Measurements from ENCODE around the gene FKBP1B.

DNA sequence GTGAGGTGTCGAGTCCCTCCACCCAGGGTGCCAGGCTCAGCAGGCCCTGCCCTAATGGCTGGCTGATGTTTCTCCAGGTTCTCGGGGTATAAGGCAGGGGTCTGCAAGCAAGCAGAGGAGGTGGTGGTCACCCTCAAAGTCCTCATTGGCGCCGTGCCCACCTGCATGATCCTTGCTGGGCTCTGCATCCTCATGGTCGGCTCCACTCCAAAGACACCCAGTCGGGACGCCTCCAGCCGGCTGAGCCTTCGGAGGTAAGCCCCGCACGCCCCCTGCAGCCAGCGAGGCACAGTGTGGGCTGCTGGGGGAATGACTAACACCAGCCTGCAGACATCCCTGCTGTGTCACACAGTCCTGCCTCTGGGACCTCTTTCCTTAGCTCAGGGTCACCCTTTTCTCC, 25.5 kb upstream of the FKBP1B start:
- TF ChIP-seq, protein P1, sequence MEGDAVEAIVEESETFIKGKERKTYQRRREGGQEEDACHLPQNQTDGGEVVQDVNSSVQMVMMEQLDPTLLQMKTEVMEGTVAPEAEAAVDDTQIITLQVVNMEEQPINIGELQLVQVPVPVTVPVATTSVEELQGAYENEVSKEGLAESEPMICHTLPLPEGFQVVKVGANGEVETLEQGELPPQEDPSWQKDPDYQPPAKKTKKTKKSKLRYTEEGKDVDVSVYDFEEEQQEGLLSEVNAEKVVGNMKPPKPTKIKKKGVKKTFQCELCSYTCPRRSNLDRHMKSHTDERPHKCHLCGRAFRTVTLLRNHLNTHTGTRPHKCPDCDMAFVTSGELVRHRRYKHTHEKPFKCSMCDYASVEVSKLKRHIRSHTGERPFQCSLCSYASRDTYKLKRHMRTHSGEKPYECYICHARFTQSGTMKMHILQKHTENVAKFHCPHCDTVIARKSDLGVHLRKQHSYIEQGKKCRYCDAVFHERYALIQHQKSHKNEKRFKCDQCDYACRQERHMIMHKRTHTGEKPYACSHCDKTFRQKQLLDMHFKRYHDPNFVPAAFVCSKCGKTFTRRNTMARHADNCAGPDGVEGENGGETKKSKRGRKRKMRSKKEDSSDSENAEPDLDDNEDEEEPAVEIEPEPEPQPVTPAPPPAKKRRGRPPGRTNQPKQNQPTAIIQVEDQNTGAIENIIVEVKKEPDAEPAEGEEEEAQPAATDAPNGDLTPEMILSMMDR (IDR thresholded peaks at IDR 0.05): peak in 1 of 4 experiments; percentile 10
- TF ChIP-seq POLR2A (IDR thresholded peaks at IDR 0.05): no peak
